BLaER1 (cell line): ENCODE measurements around the gene HEXA.

Experiments
- H3K27ac ChIP-seq: shearing (Covaris generic); formaldehyde crosslinking; 2 replicates; pipeline ENCODE4 v1.8.1; 2022
- H3K27me3 ChIP-seq: shearing (Covaris generic); formaldehyde crosslinking; 2 replicates; pipeline ENCODE4 v1.8.1; 2022
- H3K36me3 ChIP-seq: shearing (Covaris generic); formaldehyde crosslinking; 2 replicates; pipeline ENCODE4 v1.8.1; 2022
- H3K4me1 ChIP-seq: shearing (Covaris generic); formaldehyde crosslinking; 2 replicates; pipeline ENCODE4 v1.8.1; 2022
- H3K4me2 ChIP-seq: shearing (Covaris generic); formaldehyde crosslinking; 2 replicates; pipeline ENCODE4 v1.8.1; 2022
- H3K4me3 ChIP-seq: shearing (Covaris generic); formaldehyde crosslinking; 2 replicates; pipeline ENCODE4 v1.8.1; 2022
- H3K9ac ChIP-seq: shearing (Covaris generic); formaldehyde crosslinking; 2 replicates; pipeline ENCODE4 v1.8.1; 2022
- H3K9me3 ChIP-seq: shearing (Covaris generic); formaldehyde crosslinking; 2 replicates; pipeline ENCODE4 v1.8.1; 2022
- H4K20me1 ChIP-seq: shearing (Covaris generic); formaldehyde crosslinking; 2 replicates; pipeline ENCODE4 v1.8.1; 2022
- Cebpa-rat ChIP-seq: shearing (Covaris generic); IDR thresholded peaks from 2 replicates; pipeline ENCODE4 v1.8.1; 2022

HEXA gene

GRCh38 chr15:72312605-72313447 lies 63.0 kb downstream of the HEXA start:
- H3K9ac ChIP-seq = no peak overlapping the region
- no peaks in the 10 kb centered on the region for H3K27me3 ChIP-seq
- peaks cover 11% of the 10 kb centered on the region for H3K4me1 ChIP-seq
- H3K4me3 ChIP-seq = no peak overlapping the region
- no peaks in the 10 kb centered on the region for H3K36me3 ChIP-seq
- TF ChIP-seq Cebpa-rat = no peak
- no peaks in the 10 kb centered on the region for H3K9me3 ChIP-seq
- H3K27ac ChIP-seq = no peak overlapping the region
- no peaks in the 10 kb centered on the region for H4K20me1 ChIP-seq
- H3K4me2 ChIP-seq = no peak overlapping the region

DNA sequence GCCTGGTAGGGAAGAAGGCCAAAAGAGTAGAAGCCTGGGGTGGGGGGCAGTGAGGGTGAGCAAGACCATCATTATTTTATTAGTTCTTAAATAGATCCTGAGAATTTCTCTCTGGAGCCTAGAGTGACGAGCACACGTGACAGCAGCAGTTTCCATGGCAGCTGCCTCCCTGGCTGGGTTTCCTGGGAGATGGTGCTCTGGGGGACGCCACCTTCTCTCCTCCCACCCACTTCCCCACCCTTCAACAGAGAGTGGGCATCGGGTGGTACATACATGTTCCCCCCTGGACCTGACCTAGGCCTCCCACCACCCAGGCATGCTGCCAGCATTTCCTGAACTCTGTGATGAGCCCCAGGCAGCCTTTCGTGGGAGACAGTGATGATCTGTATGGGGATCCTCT lies 68.8 kb downstream of the HEXA start:
- peaks cover 11% of the 10 kb centered on the region for H3K4me1 ChIP-seq
- peak overlapping the region; percentile 48 for H3K4me2 ChIP-seq
- no peak for TF ChIP-seq Cebpa-rat
- no peak overlapping the region for H3K4me3 ChIP-seq
- no peaks in the 10 kb centered on the region for H3K27me3 ChIP-seq
- H4K20me1 ChIP-seq = no peaks in the 10 kb centered on the region
- H3K9me3 ChIP-seq = no peaks in the 10 kb centered on the region
- H3K9ac ChIP-seq = no peak overlapping the region
- H3K27ac ChIP-seq = no peak overlapping the region
- H3K36me3 ChIP-seq = no peaks in the 10 kb centered on the region

- Histone ChIP-seq H3K4me2 (peak overlapping the region; percentile 48), H3K9ac (no peak overlapping the region), H4K20me1 (no peaks in the 10 kb centered on the region)
Observed at GRCh38 chr15:72306211-72306785, 69.5 kb downstream of the HEXA start.

DNA sequence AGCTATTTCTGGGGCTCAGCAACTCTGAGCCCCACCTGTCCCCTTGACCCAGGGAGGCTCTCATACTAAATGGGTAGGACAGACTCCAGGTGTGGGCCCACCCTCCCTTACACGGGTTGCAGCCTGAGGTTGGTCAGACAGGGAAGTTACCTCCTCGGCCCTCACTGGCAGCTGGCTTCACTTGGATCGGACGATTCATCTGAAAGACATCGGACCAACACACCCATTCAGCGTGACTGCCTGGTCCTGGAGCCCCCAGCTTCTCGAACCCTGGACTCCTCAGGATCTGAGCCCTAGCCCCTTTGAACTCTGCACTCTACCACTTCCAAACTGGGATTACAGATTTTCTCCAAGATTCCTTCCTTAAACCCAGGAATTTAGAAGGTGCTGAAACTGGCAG lies 71.2 kb downstream of the HEXA start:
- no peak for TF ChIP-seq Cebpa-rat
- peaks cover 11% of the 10 kb centered on the region for H3K4me1 ChIP-seq
- H3K4me2 ChIP-seq = no peak overlapping the region
- H3K27ac ChIP-seq = no peak overlapping the region
- H4K20me1 ChIP-seq = no peaks in the 10 kb centered on the region
- no peaks in the 10 kb centered on the region for H3K36me3 ChIP-seq
- no peak overlapping the region for H3K4me3 ChIP-seq
- no peaks in the 10 kb centered on the region for H3K27me3 ChIP-seq
- H3K9ac ChIP-seq = no peak overlapping the region
- H3K9me3 ChIP-seq = no peaks in the 10 kb centered on the region

More at GRCh38 chr15:72306211-72306785, 69.5 kb downstream of the HEXA start:
- no peaks in the 10 kb centered on the region for H3K36me3 ChIP-seq
- no peak overlapping the region for H3K4me3 ChIP-seq
- no peaks in the 10 kb centered on the region for H3K9me3 ChIP-seq
- H3K27me3 ChIP-seq = no peaks in the 10 kb centered on the region
- H3K27ac ChIP-seq = no peak overlapping the region
- peaks cover 11% of the 10 kb centered on the region for H3K4me1 ChIP-seq
- no peak for TF ChIP-seq Cebpa-rat

GRCh38 chr15:72302955-72303354 lies 72.9 kb downstream of the HEXA start:
- Histone ChIP-seq H3K27ac (no peak overlapping the region), H3K4me3 (no peak overlapping the region), H3K27me3 (no peaks in the 10 kb centered on the region), H3K9ac (no peak overlapping the region), H3K9me3 (no peaks in the 10 kb centered on the region), H3K36me3 (no peaks in the 10 kb centered on the region), H4K20me1 (no peaks in the 10 kb centered on the region), H3K4me1 (peaks cover 11% of the 10 kb centered on the region), H3K4me2 (no peak overlapping the region)
- no peak for TF ChIP-seq Cebpa-rat
